Caco-2 (cell line): ENCODE results near the gene FAM124A. TPM values are rescaled to one million over a fixed set of nuclear protein-coding genes. Genes with fewer than 3 reads are reported as not detected.

Experiments
- BruUV-seq: library from RNA; stranded (reverse); fragments of 400-500 nt; replicated peaks from 2 replicates; lab custom pipeline; 2021; lab: Mats Ljungman, UMichigan
- CTCF ChIA-PET: fragments of 300-600 bp; sonication (Branson Sonifier 250); formaldehyde crosslinking; loops from one replicate; lab custom pipeline; 2022; ENCODE audit warnings: antibody characterized with exemption; lab: Charles Lee
- POLR2A ChIA-PET: fragments of 300-600 bp; sonication (Branson Sonifier 250); formaldehyde crosslinking; loops from one replicate; lab custom pipeline; 2022; ENCODE audit warnings: antibody characterized with exemption; lab: Charles Lee
- DNase-seq, 2 experiments: peaks; one replicate each; pipeline versions ENCODE4 v3.0.0 to v3.0.0-alpha.2; 2020 to 2022
- H3K27me3 ChIP-seq: replicated peaks from 2 replicates; pipeline ENCODE4 v1.6.0; 2011; ENCODE audit warnings: low read length; ENCODE audit not compliant: control insufficient read depth, insufficient read depth
- H3K36me3 ChIP-seq: 2 replicates; pipeline ENCODE4 v1.5.1; 2011; ENCODE audit warnings: low read length; ENCODE audit not compliant: control insufficient read depth, insufficient read depth
- H3K4me1 ChIP-seq: fragments of 250-450 bp; sonication (Bioruptor Pico); 2 replicates; pipeline ENCODE4 v1.5.1; 2020; ENCODE audit warnings: mild to moderate bottlenecking
- H3K4me3 ChIP-seq: 2 replicates; pipeline ENCODE4 v1.5.1; 2011; ENCODE audit warnings: low read depth, mild to moderate bottlenecking, control low read depth, low read length
- H3K9me3 ChIP-seq: fragments of 250-450 bp; sonication (Bioruptor Pico); 2 replicates; pipeline ENCODE4 v1.5.1; 2020; ENCODE audit warnings: mild to moderate bottlenecking, moderate library complexity
- H3K27ac Mint-ChIP-seq: one replicate; pipeline ENCODE4 v1.8.0; 2022; ENCODE audit warnings: mixed read lengths; ENCODE audit not compliant: unreplicated experiment
- H3K27me3 Mint-ChIP-seq: one replicate; pipeline ENCODE4 v1.8.0; 2022; ENCODE audit warnings: mixed read lengths; ENCODE audit not compliant: insufficient read depth, unreplicated experiment
- H3K36me3 Mint-ChIP-seq: one replicate; pipeline ENCODE4 v1.8.0; 2022; ENCODE audit warnings: mild to moderate bottlenecking, mixed read lengths; ENCODE audit not compliant: insufficient read depth, unreplicated experiment
- H3K4me1 Mint-ChIP-seq: one replicate; pipeline ENCODE4 v1.8.0; 2022; ENCODE audit warnings: low read depth, mixed read lengths; ENCODE audit not compliant: unreplicated experiment
- H3K4me3 Mint-ChIP-seq: one replicate; pipeline ENCODE4 v1.8.0; 2022; ENCODE audit warnings: mild to moderate bottlenecking, moderate library complexity, mixed read lengths; ENCODE audit not compliant: unreplicated experiment
- H3K9me3 Mint-ChIP-seq: one replicate; pipeline ENCODE4 v1.8.0; 2022; ENCODE audit warnings: mixed read lengths; ENCODE audit not compliant: unreplicated experiment
- CTCF ChIP-seq, 2 experiments: fragments of 200-600 bp in 1 of 2; IDR thresholded peaks; 1 replicate in 1 of 2; 2 replicates in 1 of 2; pipeline versions ENCODE4 v1.5.1 to v1.8.0; 2011 to 2022; ENCODE audit warnings: antibody characterized with exemption in 1 of 2, control low read depth in 1 of 2, inconsistent platforms in 1 of 2, low read depth in 1 of 2, low read length in 1 of 2, mild to moderate bottlenecking in 1 of 2, moderate library complexity in 1 of 2; ENCODE audit not compliant: insufficient read depth in 1 of 2, severe bottlenecking in 1 of 2, unreplicated experiment in 1 of 2
- intact Hi-C: fragments of 100-400 bp; cut with micrococcal nuclease; formaldehyde crosslinking; loops from one replicate; pipeline ENCODE4 v1.10.0; 2022; ENCODE audit not compliant: unreplicated experiment
- total RNA-seq: library from RNA; stranded (reverse); gene quantifications from 2 replicates; pipeline ENCODE4 v1.2.3, GENCODE V29; 2022

FAM124A gene
- total RNA-seq, 1 experiment from 2014 or later: 0.52 TPM

- DNase-seq: no peak
- H3K27ac Mint-ChIP-seq: no peak overlapping the region
- Histone ChIP-seq H3K9me3 (no peaks in the 10 kb centered on the region), H3K27me3 (peaks cover 2% of the 10 kb centered on the region; the same call in 1 of the 2 replicates), H3K4me1 (no peaks in the 10 kb centered on the region), H3K4me3 (no peak overlapping the region), H3K36me3 (no peaks in the 10 kb centered on the region)
- peaks cover 40% of the 10 kb centered on the region for H3K27me3 Mint-ChIP-seq
- BruUV-seq: no TSS peak
- no peak for TF ChIP-seq CTCF (IDR thresholded peaks at IDR 0.05; ENCODE audit: insufficient read depth in 1 of 2, low read depth in 1 of 2, low read length in 1 of 2, severe bottlenecking in 1 of 2, unreplicated experiment in 1 of 2)
- CTCF ChIA-PET: no interaction called here
- no peaks in the 10 kb centered on the region for H3K9me3 Mint-ChIP-seq
- no peaks in the 10 kb centered on the region for H3K36me3 Mint-ChIP-seq
- H3K4me1 Mint-ChIP-seq: peaks cover 6% of the 10 kb centered on the region
- POLR2A ChIA-PET: no interaction called here
- intact Hi-C loops: no loop called here
- no peak overlapping the region for H3K4me3 Mint-ChIP-seq
Observed at GRCh38 chr13:51206584-51206983, 15.6 kb upstream of the FAM124A start.

DNA sequence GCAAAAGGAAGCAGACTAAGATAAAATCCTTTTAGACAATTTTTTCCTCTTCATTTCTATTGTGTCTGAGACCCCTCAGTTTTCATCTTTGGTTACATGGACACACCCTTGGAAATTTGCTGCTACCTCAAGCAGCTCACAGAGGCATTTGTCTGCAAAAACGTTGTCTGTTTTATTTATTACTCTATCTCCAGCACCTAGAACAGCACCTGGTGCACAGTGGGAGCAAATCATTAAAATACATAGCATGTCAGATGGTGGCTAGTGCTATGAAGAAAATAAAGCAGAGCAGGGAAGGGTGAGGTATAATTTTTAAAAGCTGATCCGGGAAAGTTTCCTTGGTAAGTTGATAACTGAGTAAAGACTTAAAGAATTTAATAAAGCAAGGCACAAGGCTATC lies 14.3 kb upstream of the FAM124A start:
- Mint-ChIP-seq H3K27me3 (peaks cover 44% of the 10 kb centered on the region), H3K27ac (no peak overlapping the region), H3K4me1 (no peaks in the 10 kb centered on the region), H3K4me3 (no peak overlapping the region), H3K36me3 (no peaks in the 10 kb centered on the region), H3K9me3 (no peaks in the 10 kb centered on the region)
- ChIA-PET POLR2A (no interaction called here), CTCF (no interaction called here)
- DNase-seq: no peak
- no TSS peak for BruUV-seq
- peaks cover 3% of the 10 kb centered on the region; the same call in 1 of the 2 replicates for H3K27me3 ChIP-seq
- H3K9me3 ChIP-seq: no peaks in the 10 kb centered on the region
- no peak overlapping the region for H3K4me3 ChIP-seq
- intact Hi-C loops: no loop called here
- no peaks in the 10 kb centered on the region for H3K4me1 ChIP-seq
- no peaks in the 10 kb centered on the region for H3K36me3 ChIP-seq
- no peak for TF ChIP-seq CTCF (IDR thresholded peaks at IDR 0.05; ENCODE audit: insufficient read depth in 1 of 2, low read depth in 1 of 2, low read length in 1 of 2, severe bottlenecking in 1 of 2, unreplicated experiment in 1 of 2)

GRCh38 chr13:51208716-51209115 lies 13.5 kb upstream of the FAM124A start:
- Histone ChIP-seq H3K36me3 (no peaks in the 10 kb centered on the region), H3K27me3 (peaks cover 3% of the 10 kb centered on the region; the same call in 1 of the 2 replicates), H3K4me1 (no peaks in the 10 kb centered on the region), H3K9me3 (no peaks in the 10 kb centered on the region), H3K4me3 (no peak overlapping the region)
- no peak for TF ChIP-seq CTCF (IDR thresholded peaks at IDR 0.05; ENCODE audit: insufficient read depth in 1 of 2, low read depth in 1 of 2, low read length in 1 of 2, severe bottlenecking in 1 of 2, unreplicated experiment in 1 of 2)
- Mint-ChIP-seq H3K9me3 (no peaks in the 10 kb centered on the region), H3K4me1 (no peaks in the 10 kb centered on the region), H3K4me3 (no peak overlapping the region), H3K36me3 (no peaks in the 10 kb centered on the region), H3K27me3 (peaks cover 41% of the 10 kb centered on the region), H3K27ac (no peak overlapping the region)
- intact Hi-C loops: no loop called here
- POLR2A ChIA-PET: no interaction called here
- CTCF ChIA-PET: no interaction called here
- no peak for DNase-seq
- no TSS peak for BruUV-seq
